Tibial artery (tissue), 4 donors: ENCODE measurements around the gene SDCCAG8.
A peak's percentile ranks its signal among the peaks of the same experiment; 100 is the strongest.

Source experiments
- DNase-seq, 2 donors: peaks; one replicate each; pipeline ENCODE4 v3.0.0-alpha.2; 2019
- H3K27ac ChIP-seq, 2 donors: fragments of 200-600 bp; sonication (generic) in 1 of 2; 1 replicate in 1 of 2; 2 replicates in 1 of 2; pipeline ENCODE4 v1.5.1; 2018 to 2019; ENCODE audit warnings: mild to moderate bottlenecking in 1 of 2
- H3K27me3 ChIP-seq, 2 donors: fragments of 200-600 bp; sonication (generic) in 1 of 2; one replicate each; pipeline versions ENCODE4 v1.5.1 to v1.6.0; 2016 to 2019
- H3K36me3 ChIP-seq, 3 donors: fragments of 200-600 bp; sonication (generic) in 2 of 3; one replicate each; pipeline ENCODE4 v1.5.1; 2016 to 2019; ENCODE audit warnings: mild to moderate bottlenecking in 2 of 3
- H3K4me1 ChIP-seq, 4 donors: fragments of 200-600 bp; sonication (generic) in 2 of 4; 1 replicate in 3 of 4; 2 replicates in 1 of 4; pipeline ENCODE4 v1.5.1; 2016 to 2019
- H3K4me3 ChIP-seq, 2 donors: fragments of 200-600 bp; sonication (generic) in 1 of 2; 1 replicate in 1 of 2; 2 replicates in 1 of 2; pipeline ENCODE4 v1.5.1; 2018 to 2019; ENCODE audit warnings: mild to moderate bottlenecking in 2 of 2
- H3K9me3 ChIP-seq, 3 donors: fragments of 200-600 bp; sonication (generic) in 1 of 3; one replicate each; pipeline ENCODE4 v1.5.1; 2016 to 2019
- CTCF ChIP-seq, 2 experiments: fragments of 200-600 bp in 1 of 2; fragments of 450-650 bp in 1 of 2; IDR thresholded peaks; one replicate each; pipeline ENCODE4 v1.5.1; 2017 to 2019; ENCODE audit warnings: antibody characterized with exemption in 2 of 2, mild to moderate bottlenecking in 1 of 2, moderate library complexity in 1 of 2
- intact Hi-C: fragments of 100-400 bp; cut with DNase I; formaldehyde crosslinking; loops from one replicate; pipeline ENCODE4 v1.15.0; 2023; ENCODE audit warnings: low total_unique reads

SDCCAG8 gene

GRCh38 chr1:243260221-243260880, 4.5 kb downstream of the SDCCAG8 start:
- Histone ChIP-seq H3K36me3 (no peaks in the 10 kb centered on the region), H3K9me3 (no peaks in the 10 kb centered on the region), H3K4me1 (peaks cover 0 to 21% (median 13%) of the 10 kb centered on the region in 4 donors), H3K27me3 (no peaks in the 10 kb centered on the region), H3K4me3 (no peak overlapping the region), H3K27ac (no peak overlapping the region)
- no peak for DNase-seq
- intact Hi-C loops, result no loop called here
- TF ChIP-seq CTCF (IDR thresholded peaks at IDR 0.05), result no peak

- DNase-seq, result no peak
- Histone ChIP-seq H3K4me3 (no peak overlapping the region), H3K27me3 (no peaks in the 10 kb centered on the region), H3K36me3 (no peaks in the 10 kb centered on the region), H3K4me1 (peaks cover 0 to 20% (median 12%) of the 10 kb centered on the region in 4 donors), H3K9me3 (no peaks in the 10 kb centered on the region), H3K27ac (no peak overlapping the region)
- TF ChIP-seq CTCF (IDR thresholded peaks at IDR 0.05), result no peak
- intact Hi-C loops, result no loop called here
Observed at GRCh38 chr1:243261390-243261789, 5.5 kb downstream of the SDCCAG8 start.

- Histone ChIP-seq H3K27ac (no peak overlapping the region), H3K4me1 (peaks cover 0 to 28% (median 11%) of the 10 kb centered on the region in 4 donors), H3K27me3 (no peaks in the 10 kb centered on the region), H3K4me3 (no peak overlapping the region), H3K36me3 (no peaks in the 10 kb centered on the region), H3K9me3 (no peaks in the 10 kb centered on the region)
- no peak for TF ChIP-seq CTCF (IDR thresholded peaks at IDR 0.05)
- intact Hi-C loops, result no loop called here
- DNase-seq, result no peak
Observed at GRCh38 chr1:243264717-243265116, 8.9 kb downstream of the SDCCAG8 start.

GRCh38 chr1:243266231-243266630, 10.4 kb downstream of the SDCCAG8 start:
- Histone ChIP-seq H3K4me1 (peaks cover 0 to 33% (median 11%) of the 10 kb centered on the region in 4 donors), H3K4me3 (no peak overlapping the region), H3K36me3 (no peaks in the 10 kb centered on the region), H3K9me3 (no peaks in the 10 kb centered on the region), H3K27ac (no peak overlapping the region), H3K27me3 (no peaks in the 10 kb centered on the region)
- TF ChIP-seq CTCF (IDR thresholded peaks at IDR 0.05), result no peak
- intact Hi-C loops, result no loop called here
- no peak for DNase-seq

- intact Hi-C loops, result no loop called here
- no peak overlapping the region for H3K4me3 ChIP-seq
- no peaks in the 10 kb centered on the region for H3K27me3 ChIP-seq
- DNase-seq, result no peak
- no peaks in the 10 kb centered on the region for H3K9me3 ChIP-seq
- peaks cover 0 to 8% (median 0%) of the 10 kb centered on the region in 3 donors for H3K36me3 ChIP-seq
- peaks cover 0 to 33% (median 11%) of the 10 kb centered on the region in 4 donors for H3K4me1 ChIP-seq
- H3K27ac ChIP-seq, result peak overlapping the region in 1 of 2 donors; percentile 11
- no peak for TF ChIP-seq CTCF (IDR thresholded peaks at IDR 0.05)
Observed at GRCh38 chr1:243267471-243267880, 11.6 kb downstream of the SDCCAG8 start.
